K562 (cell line): ENCODE measurements around the gene RAB3D. TPM values are rescaled to one million over a fixed set of nuclear protein-coding genes. Genes with fewer than 3 reads are reported as not detected.

Experiments
- ATF3 ChIP-seq, 2 experiments: fragments of 450-650 bp in 1 of 2; sonication (generic) in 1 of 2; formaldehyde crosslinking in 1 of 2; IDR thresholded peaks in 1 of 2; conservative IDR thresholded peaks in 1 of 2; 2 replicates each; pipeline versions ENCODE4 v1.6.1 to v1.8.1; 2016 to 2023; ENCODE audit warnings: mild to moderate bottlenecking in 2 of 2, moderate library complexity in 2 of 2, inconsistent platforms in 1 of 2, missing genetic modification reagents in 1 of 2
- BCLAF1 ChIP-seq, 2 experiments: fragments of 450-650 bp in 1 of 2; IDR thresholded peaks; 2 replicates each; pipeline ENCODE4 v1.6.1; 2011 to 2017; ENCODE audit warnings: low read depth in 2 of 2, antibody characterized with exemption in 1 of 2, borderline replicate concordance in 1 of 2, low read length in 1 of 2, mild to moderate bottlenecking in 1 of 2, mixed read lengths in 1 of 2; ENCODE audit not compliant: control insufficient read depth in 1 of 2
- CREB5 ChIP-seq: fragments of 250-450 bp; sonication (Bioruptor Pico); IDR thresholded peaks from 2 replicates; pipeline ENCODE4 v1.5.0; 2020; ENCODE audit warnings: mild to moderate bottlenecking
- ELK3 ChIP-seq: fragments of 450-650 bp; formaldehyde crosslinking; IDR thresholded peaks from 2 replicates; pipeline ENCODE4 v1.4.0; 2020; ENCODE audit warnings: mild to moderate bottlenecking
- ETV1 ChIP-seq: fragments of 450-650 bp; conservative IDR thresholded peaks from 2 replicates; pipeline ENCODE4 v1.6.1; 2016; ENCODE audit warnings: missing genetic modification characterization, control low read depth, low read depth, missing compliant biosample characterization
- HMGN3 ChIP-seq: IDR thresholded peaks from 2 replicates; pipeline ENCODE4 v1.6.1; 2011; ENCODE audit warnings: borderline replicate concordance, low read depth, mild to moderate bottlenecking, mixed read lengths, low read length; ENCODE audit not compliant: insufficient read length; ENCODE audit errors: extremely low read depth
- IRF2 ChIP-seq: sonication (generic); formaldehyde crosslinking; IDR thresholded peaks from 2 replicates; pipeline ENCODE4 v1.8.1; 2022; ENCODE audit warnings: mild to moderate bottlenecking, missing genetic modification reagents
- PHB2 ChIP-seq: fragments of 450-650 bp; IDR thresholded peaks from 2 replicates; pipeline ENCODE4 v1.6.1; 2017; ENCODE audit warnings: low read depth
- PHF8 ChIP-seq: fragments of 200-600 bp; sonication (generic); IDR thresholded peaks from 2 replicates; pipeline ENCODE4 v1.6.1; 2012; ENCODE audit warnings: mixed run types, mild to moderate bottlenecking, inconsistent platforms, low read length, moderate library complexity, borderline replicate concordance
- ZFP30 ChIP-seq: fragments of 250-450 bp; sonication (Bioruptor Pico); IDR thresholded peaks from 2 replicates; pipeline ENCODE4 v1.8.0; 2022; ENCODE audit warnings: moderate library complexity, mild to moderate bottlenecking, inconsistent platforms, borderline replicate concordance
- ZNF699 ChIP-seq: fragments of 250-450 bp; sonication (Bioruptor Pico); IDR thresholded peaks from 2 replicates; pipeline ENCODE4 v1.8.0; 2021; ENCODE audit warnings: mild to moderate bottlenecking, moderate library complexity; ENCODE audit not compliant: insufficient replicate concordance
- polyA plus RNA-seq, 8 experiments: library from polyadenylated mRNA; depleted of rRNA in 4 of 8; stranded (reverse) in 5 of 8; unstranded in 3 of 8; fragments of >200 nt; fragmentation: Nextera tagmentation in 2 of 8; fragmentation: Illumina TruSeq in 1 of 8; extraction: Ambion mirVana in 2 of 8; extraction: Trizol in 1 of 8; gene quantifications; 2 replicates each; pipeline versions ENCODE4 v1.2.1 to v1.2.3, GENCODE V29; 2011 to 2014; ENCODE audit warnings: inconsistent platforms in 1 of 8, missing spikeins in 1 of 8
- total RNA-seq, 7 experiments: library from RNA; depleted of rRNA in 6 of 7; stranded (reverse); fragments of >200 nt in 6 of 7; fragmentation: Illumina TruSeq in 2 of 7; extraction: Trizol in 2 of 7; gene quantifications; 2 replicates each; pipeline versions ENCODE4 v1.2.1 to v1.2.3, GENCODE V29; 2011 to 2021; ENCODE audit warnings: low replicate concordance in 1 of 7

The RAB3D gene
- total and polyA plus RNA-seq, 9 of the 15 experiments (the other 6 are each of a cell fraction or from before 2014, with no cell fraction given), result 0.34 to 3.3 (median 1.3) TPM

GRCh38 chr19:11293433-11294389, 45.7 kb downstream of the RAB3D start (continued):
- TF ChIP-seq ZFP30 (CRISPR knock-in tag), result no peak
- TF ChIP-seq ETV1, result peak; percentile 51
- peak; percentile 37; the same call in 1 of the 2 replicates for TF ChIP-seq PHB2
- no peak for TF ChIP-seq ELK3 (CRISPR knock-in tag)
- TF ChIP-seq ZNF699 (CRISPR knock-in tag), result no peak
- 0 out of 4 replicates have a peak, but pooled peaks of 1 of the 2 experiments have one; percentile 53 for TF ChIP-seq BCLAF1 (IDR thresholded peaks at IDR 0.05; ENCODE audit: borderline replicate concordance in 1 of 2, control insufficient read depth in 1 of 2, low read depth in 2 of 2, low read length in 1 of 2)
- TF ChIP-seq PHF8, result peak; percentile 21; the same call in 1 of the 2 replicates
- no peak for TF ChIP-seq CREB5 (CRISPR knock-in tag)
- TF ChIP-seq IRF2, result no peak
- TF ChIP-seq HMGN3, result peak; percentile 38
- no peak for TF ChIP-seq ATF3 (IDR thresholded peaks at IDR 0.05)
- 0 out of 2 replicates have a peak, but pooled peaks have one; percentile 34 for TF ChIP-seq ATF3 (CRISPR knock-in tag; conservative IDR thresholded peaks at IDR 0.05)
